Vagina (tissue), 2 donors: ENCODE measurements around the gene LRRC70. TPM values are rescaled to one million over a fixed set of nuclear protein-coding genes. Genes with fewer than 3 reads are reported as not detected.

Source experiments
- DNase-seq, 2 donors: peaks; one replicate each; pipeline ENCODE4 v3.0.0-alpha.2; 2017; ENCODE audit errors: extremely low spot score in 2 of 2
- H3K27ac ChIP-seq: fragments of 200-600 bp; sonication (generic); one replicate; pipeline ENCODE4 v1.5.1; 2019
- H3K27me3 ChIP-seq: fragments of 200-600 bp; sonication (generic); one replicate; pipeline ENCODE4 v1.5.1; 2019
- H3K36me3 ChIP-seq, 2 donors: fragments of 200-600 bp; sonication (generic); one replicate each; pipeline ENCODE4 v1.5.1; 2017 to 2019
- H3K4me1 ChIP-seq: fragments of 200-600 bp; sonication (generic); one replicate; pipeline ENCODE4 v1.5.1; 2019
- H3K4me3 ChIP-seq, 2 donors: fragments of 200-600 bp; sonication (generic); 1 replicate in 1 of 2; 2 replicates in 1 of 2; pipeline ENCODE4 v1.5.1; 2016 to 2019
- H3K9me3 ChIP-seq: fragments of 200-600 bp; sonication (generic); one replicate; pipeline ENCODE4 v1.5.1; 2019
- POLR2A ChIP-seq, 2 donors: fragments of 450-650 bp; IDR thresholded peaks; one replicate each; pipeline ENCODE4 v1.6.1; 2017; ENCODE audit warnings: antibody characterized with exemption in 2 of 2, mild to moderate bottlenecking in 2 of 2, moderate library complexity in 2 of 2
- POLR2AphosphoS5 ChIP-seq, 2 donors: sonication (generic); formaldehyde crosslinking; IDR thresholded peaks; one replicate each; pipeline ENCODE4 v1.9.0; 2017; ENCODE audit warnings: antibody characterized with exemption in 2 of 2, mild to moderate bottlenecking in 2 of 2, low read depth in 1 of 2; ENCODE audit not compliant: insufficient read depth in 1 of 2
- intact Hi-C: fragments of 100-400 bp; cut with DNase I; formaldehyde crosslinking; loops from one replicate; pipeline ENCODE4 v1.15.1; 2023
- total RNA-seq: library from RNA; depleted of rRNA; stranded (reverse); fragments of >200 nt; gene quantifications from one replicate; pipeline ENCODE4 v1.2.3, GENCODE V29; 2016
- TF ChIP-seq, protein P1 (sequence below), 3 experiments: fragments of 450-650 bp in 2 of 3; fragments of 200-600 bp in 1 of 3; sonication (generic) in 1 of 3; IDR thresholded peaks; one replicate each; pipeline ENCODE4 v1.5.1; 2017 to 2019; ENCODE audit warnings: antibody characterized with exemption in 3 of 3, mild to moderate bottlenecking in 2 of 3, moderate library complexity in 2 of 3

Gene LRRC70
- total RNA-seq, 1 donor from 2014 or later = 9.6 TPM

DNA sequence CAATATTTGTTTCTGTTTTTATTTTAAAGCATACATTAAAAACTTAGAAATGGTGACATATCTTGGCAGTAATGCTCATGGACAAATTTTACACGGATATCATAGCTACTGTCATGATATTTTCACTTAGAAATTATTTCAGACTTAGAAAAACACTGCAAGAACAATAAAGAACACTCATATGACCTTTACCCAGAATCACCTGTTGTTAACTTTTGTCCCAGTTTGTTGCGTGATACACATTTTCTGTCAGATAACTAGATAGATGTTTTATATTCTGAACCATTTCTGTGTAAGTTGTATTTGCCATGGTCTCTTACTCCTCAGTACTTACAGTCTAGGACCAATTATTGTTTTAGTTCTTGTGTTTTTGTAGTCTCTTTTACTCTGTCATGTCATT, 3.6 kb upstream of the LRRC70 start:
- TF ChIP-seq POLR2AphosphoS5 (IDR thresholded peaks at IDR 0.05; ENCODE audit: insufficient read depth in 1 of 2, low read depth in 1 of 2) = no peak
- TF ChIP-seq, protein P1, sequence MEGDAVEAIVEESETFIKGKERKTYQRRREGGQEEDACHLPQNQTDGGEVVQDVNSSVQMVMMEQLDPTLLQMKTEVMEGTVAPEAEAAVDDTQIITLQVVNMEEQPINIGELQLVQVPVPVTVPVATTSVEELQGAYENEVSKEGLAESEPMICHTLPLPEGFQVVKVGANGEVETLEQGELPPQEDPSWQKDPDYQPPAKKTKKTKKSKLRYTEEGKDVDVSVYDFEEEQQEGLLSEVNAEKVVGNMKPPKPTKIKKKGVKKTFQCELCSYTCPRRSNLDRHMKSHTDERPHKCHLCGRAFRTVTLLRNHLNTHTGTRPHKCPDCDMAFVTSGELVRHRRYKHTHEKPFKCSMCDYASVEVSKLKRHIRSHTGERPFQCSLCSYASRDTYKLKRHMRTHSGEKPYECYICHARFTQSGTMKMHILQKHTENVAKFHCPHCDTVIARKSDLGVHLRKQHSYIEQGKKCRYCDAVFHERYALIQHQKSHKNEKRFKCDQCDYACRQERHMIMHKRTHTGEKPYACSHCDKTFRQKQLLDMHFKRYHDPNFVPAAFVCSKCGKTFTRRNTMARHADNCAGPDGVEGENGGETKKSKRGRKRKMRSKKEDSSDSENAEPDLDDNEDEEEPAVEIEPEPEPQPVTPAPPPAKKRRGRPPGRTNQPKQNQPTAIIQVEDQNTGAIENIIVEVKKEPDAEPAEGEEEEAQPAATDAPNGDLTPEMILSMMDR (IDR thresholded peaks at IDR 0.05) = no peak
- TF ChIP-seq POLR2A (IDR thresholded peaks at IDR 0.05) = no peak
- Histone ChIP-seq H3K9me3 (no peaks in the 10 kb centered on the region), H3K27ac (no peak overlapping the region), H3K4me3 (no peak overlapping the region), H3K4me1 (no peaks in the 10 kb centered on the region), H3K27me3 (no peaks in the 10 kb centered on the region), H3K36me3 (no peaks in the 10 kb centered on the region)
- no peak for DNase-seq
- intact Hi-C loops = no loop called here

GRCh38 chr5:62575489-62575888, 3.1 kb upstream of the LRRC70 start:
- intact Hi-C loops = no loop called here
- no peak overlapping the region for H3K27ac ChIP-seq
- no peak overlapping the region for H3K4me3 ChIP-seq
- TF ChIP-seq POLR2AphosphoS5 (IDR thresholded peaks at IDR 0.05; ENCODE audit: insufficient read depth in 1 of 2, low read depth in 1 of 2) (no peak), POLR2A (IDR thresholded peaks at IDR 0.05) (no peak)
- TF ChIP-seq, protein P1 (IDR thresholded peaks at IDR 0.05) = no peak
- no peak for DNase-seq
- no peaks in the 10 kb centered on the region for H3K27me3 ChIP-seq
- no peaks in the 10 kb centered on the region for H3K36me3 ChIP-seq
- H3K4me1 ChIP-seq = no peaks in the 10 kb centered on the region
- no peaks in the 10 kb centered on the region for H3K9me3 ChIP-seq

DNA sequence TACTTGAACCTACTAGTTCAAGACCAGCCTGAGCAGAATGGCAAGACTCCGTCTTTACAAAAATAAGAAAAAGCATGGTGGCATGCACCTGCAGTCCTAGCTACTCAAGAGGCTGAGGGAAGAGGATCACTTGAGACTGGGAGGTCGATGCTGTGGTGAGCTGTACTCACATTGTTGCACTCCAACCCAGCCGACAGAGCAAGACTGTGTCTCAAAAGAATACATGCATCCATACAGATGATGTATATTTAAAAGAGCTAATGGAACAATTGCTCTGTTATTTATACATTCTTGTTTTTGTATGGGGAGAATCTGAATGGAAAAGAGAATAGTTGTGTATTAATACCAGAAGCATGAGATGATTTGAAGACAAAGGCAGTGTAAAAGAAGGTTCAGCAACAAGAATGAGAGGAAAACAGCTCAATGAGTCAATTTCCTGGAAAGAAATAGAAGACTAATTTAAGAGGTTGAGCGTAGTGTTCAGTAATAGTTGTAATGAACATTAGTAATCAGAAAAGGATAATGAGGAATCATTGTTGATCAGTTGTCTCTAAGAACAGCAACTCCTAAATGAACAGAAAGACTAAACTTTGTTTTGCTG, 1.9 kb upstream of the LRRC70 start:
- TF ChIP-seq, protein P1 (IDR thresholded peaks at IDR 0.05) = no peak
- H3K9me3 ChIP-seq = no peaks in the 10 kb centered on the region
- no peak overlapping the region for H3K27ac ChIP-seq
- H3K4me1 ChIP-seq = no peaks in the 10 kb centered on the region
- intact Hi-C loops = no loop called here
- no peak for DNase-seq
- H3K27me3 ChIP-seq = no peaks in the 10 kb centered on the region
- H3K36me3 ChIP-seq = no peaks in the 10 kb centered on the region
- no peak overlapping the region for H3K4me3 ChIP-seq

- intact Hi-C loops = no loop called here
- H3K4me3 ChIP-seq = no peak overlapping the region
- H3K36me3 ChIP-seq = no peaks in the 10 kb centered on the region
- no peak for DNase-seq
- H3K27ac ChIP-seq = no peak overlapping the region
- no peaks in the 10 kb centered on the region for H3K27me3 ChIP-seq
- TF ChIP-seq, protein P1 (IDR thresholded peaks at IDR 0.05) = no peak
- TF ChIP-seq POLR2AphosphoS5 (IDR thresholded peaks at IDR 0.05; ENCODE audit: insufficient read depth in 1 of 2, low read depth in 1 of 2) (no peak), POLR2A (IDR thresholded peaks at IDR 0.05) (no peak)
- no peaks in the 10 kb centered on the region for H3K9me3 ChIP-seq
- no peaks in the 10 kb centered on the region for H3K4me1 ChIP-seq
Measured at GRCh38 chr5:62577488-62577887, 1.1 kb upstream of the LRRC70 start.

DNA sequence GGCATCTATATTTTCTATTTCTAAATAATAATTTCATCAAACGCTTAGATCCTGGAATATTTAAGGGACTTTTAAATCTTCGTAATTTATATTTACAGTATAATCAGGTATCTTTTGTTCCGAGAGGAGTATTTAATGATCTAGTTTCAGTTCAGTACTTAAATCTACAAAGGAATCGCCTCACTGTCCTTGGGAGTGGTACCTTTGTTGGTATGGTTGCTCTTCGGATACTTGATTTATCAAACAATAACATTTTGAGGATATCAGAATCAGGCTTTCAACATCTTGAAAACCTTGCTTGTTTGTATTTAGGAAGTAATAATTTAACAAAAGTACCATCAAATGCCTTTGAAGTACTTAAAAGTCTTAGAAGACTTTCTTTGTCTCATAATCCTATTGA, 1.1 kb downstream of the LRRC70 start:
- Histone ChIP-seq H3K4me3 (peak overlapping the region in 1 of 2 donors; percentile 0), H3K9me3 (no peaks in the 10 kb centered on the region)
- intact Hi-C loops = no loop called here

More for the DNA sequence above, 1.1 kb downstream of the LRRC70 start:
- no peak overlapping the region for H3K27ac ChIP-seq
- no peak for TF ChIP-seq POLR2A (IDR thresholded peaks at IDR 0.05)
- TF ChIP-seq POLR2AphosphoS5 (IDR thresholded peaks at IDR 0.05; ENCODE audit: insufficient read depth in 1 of 2, low read depth in 1 of 2) = no peak
- TF ChIP-seq, protein P1 (IDR thresholded peaks at IDR 0.05) = no peak
- no peaks in the 10 kb centered on the region for H3K27me3 ChIP-seq
- no peaks in the 10 kb centered on the region for H3K4me1 ChIP-seq
- H3K36me3 ChIP-seq = no peaks in the 10 kb centered on the region
- DNase-seq = no peak
